EH (cell line): Measurements from ENCODE around the gene GPC3.

Experiments
- DNase-seq: peaks from one replicate; pipeline ENCODE4 v3.0.0-alpha.2; 2015; ENCODE audit warnings: low read depth

The GPC3 gene

DNA sequence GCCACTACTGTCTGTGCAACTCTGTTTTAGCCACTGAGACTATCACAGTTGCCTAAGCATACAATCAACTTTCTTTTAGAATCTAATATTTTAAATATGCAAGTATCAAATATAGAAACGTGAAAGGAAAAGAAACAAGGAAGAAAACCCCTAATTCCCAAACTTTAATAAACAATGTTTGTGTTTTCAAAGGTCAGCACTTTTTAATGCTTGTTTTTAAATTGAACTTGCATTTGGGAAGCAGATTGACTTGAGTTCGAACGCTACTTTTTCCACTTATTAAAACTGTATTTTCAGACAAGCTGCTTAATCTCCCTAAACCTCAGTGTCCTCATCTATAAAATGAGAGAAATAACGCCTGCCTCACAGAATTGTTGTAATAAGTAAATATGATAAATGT, 384.3 kb downstream of the GPC3 start:
- DNase-seq: no peak

DNA sequence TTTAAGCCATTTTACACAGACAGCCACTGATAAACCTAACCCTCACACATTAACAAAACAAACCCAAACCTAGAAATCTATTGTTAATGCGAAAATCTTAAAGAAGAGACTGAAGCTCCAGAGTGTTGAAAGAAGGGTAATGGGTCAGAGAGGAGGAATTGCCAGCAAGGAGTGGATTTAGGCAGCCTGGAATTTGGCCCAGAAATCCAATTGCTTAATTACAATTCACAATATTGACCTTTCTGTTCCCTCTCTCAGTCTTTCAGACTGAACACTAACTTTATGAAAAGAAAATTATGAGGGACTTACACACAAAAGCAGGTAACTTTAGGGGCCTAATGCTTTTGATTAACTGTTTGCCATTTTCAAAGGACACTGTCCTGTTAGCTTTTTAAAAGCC, 384.9 kb downstream of the GPC3 start:
- no peak for DNase-seq

DNA sequence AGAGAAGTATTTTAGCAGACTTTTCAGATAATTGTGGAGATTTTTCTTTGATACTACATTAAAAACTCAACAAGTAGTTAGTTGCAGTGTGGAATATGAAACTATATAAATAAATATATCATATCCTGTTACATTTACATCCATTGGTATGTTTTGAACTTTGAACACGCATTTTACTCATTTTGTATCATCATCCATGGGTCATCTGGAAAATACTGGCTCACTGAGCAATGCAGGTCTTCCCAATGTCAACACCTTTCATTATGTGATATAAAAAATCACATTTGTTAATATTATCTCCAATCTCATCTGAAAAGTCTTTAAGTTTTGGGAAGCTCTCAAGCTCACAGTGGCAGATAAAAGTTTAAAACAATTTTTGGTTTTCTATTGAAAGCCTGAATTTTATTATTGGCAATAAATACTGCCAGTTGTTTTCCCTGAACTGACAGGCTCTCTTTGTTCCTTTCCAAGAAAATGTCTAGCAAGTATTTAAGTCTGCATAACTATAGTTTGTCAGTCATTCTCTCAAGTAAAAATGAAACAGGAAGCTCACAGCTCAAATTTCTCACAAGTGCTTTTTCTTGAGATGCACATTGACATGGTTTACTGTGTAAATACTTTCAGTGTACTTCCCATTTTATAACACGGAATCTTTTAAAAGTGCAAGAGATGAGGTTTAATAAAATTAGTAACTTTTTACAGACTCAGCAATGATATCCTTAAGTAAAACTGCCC, 386.6 kb downstream of the GPC3 start:
- no peak for DNase-seq

DNA sequence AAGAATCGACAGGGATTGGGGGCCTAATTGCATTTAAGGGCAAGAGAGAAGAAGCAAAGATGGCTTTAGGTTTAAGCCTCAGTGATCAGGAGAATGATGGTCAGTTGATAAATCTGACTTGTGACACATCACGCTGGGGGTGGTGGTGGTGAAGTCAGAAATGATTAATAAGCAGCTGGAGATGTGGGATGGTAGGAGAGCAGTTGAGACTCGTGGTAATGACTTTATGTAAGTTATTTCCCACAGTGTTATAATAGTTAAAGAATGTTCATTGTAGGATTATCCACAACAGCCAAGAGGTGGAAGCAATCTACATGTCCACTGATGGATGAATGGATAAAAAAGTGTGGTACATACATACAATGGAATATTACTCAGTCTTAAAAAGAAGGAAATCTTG, 391.2 kb downstream of the GPC3 start:
- DNase-seq: no peak

DNA sequence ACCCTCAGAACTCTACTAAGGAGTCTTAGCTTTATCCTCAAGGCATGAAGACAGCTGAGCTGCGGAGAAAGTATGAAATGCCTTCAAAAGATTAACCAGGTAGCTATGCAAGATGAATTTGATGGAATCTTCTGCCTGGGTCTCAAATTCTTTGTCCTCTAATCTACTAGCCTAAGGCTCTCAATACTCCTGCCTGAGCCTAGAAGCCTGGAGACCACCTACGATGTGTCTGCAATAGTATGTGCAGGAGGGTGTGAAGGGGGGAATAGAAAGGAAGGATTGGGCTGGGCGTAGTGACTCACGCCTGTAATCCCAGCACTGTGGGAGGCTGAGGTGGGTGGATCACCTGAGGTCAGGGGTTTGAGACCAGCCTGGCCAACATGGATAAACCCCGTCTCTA, 391.9 kb downstream of the GPC3 start:
- DNase-seq: no peak

DNA sequence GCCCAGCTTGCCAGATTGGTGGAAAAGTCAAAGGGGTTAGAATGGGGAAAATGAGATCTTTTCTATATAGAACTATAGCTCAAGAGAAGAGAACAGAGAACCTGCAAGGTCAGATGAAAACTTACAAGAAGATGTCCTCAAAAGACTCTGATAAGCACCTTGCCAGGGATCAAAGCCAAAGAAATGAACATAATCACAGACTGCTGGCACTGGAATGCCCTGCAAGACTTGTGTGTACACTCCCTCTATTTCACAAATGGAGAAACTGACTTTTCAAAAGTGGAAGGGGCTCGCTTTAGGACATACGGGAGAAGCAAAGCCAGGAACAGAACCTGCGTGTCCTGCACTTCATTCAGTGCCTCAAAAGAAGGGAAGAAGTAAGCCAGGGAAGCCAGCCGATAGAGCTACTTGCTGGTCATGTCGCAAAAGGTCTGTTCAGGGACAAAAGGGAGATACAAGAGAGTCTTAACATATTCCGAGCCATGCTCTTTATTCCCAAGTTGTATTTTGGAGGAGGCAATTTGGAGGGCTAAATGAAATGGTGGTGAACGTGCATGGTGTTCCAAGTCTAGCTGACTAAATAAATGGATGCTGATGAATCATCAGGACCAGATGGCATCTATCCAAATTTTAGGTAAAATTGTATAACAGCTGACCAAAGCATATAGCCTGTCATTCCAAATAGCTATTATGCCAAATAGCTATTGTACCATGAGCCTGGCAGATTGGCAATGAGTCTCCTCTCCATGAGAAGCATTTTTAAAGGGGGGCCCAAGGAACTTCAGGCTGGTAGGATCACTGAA, 394.5 kb downstream of the GPC3 start:
- no peak for DNase-seq

DNA sequence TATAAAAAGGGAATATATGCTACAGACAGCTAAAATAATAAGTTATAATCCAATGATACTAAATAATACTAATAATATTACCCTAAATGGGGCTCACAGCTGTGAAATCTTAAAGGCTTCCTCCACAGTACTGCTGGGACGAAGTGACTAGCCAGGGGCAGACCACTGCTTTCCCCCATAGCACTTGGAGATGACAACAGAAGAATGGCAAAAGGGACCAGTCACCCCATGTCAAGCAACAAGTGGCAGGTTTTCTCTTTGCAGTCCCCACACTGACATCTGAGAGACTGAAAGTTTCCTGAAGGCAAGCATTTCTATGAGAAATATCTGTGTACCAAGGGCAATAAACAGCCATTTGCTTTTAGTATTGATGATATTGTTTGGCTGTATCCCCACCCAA, 396.6 kb downstream of the GPC3 start:
- no peak for DNase-seq

DNA sequence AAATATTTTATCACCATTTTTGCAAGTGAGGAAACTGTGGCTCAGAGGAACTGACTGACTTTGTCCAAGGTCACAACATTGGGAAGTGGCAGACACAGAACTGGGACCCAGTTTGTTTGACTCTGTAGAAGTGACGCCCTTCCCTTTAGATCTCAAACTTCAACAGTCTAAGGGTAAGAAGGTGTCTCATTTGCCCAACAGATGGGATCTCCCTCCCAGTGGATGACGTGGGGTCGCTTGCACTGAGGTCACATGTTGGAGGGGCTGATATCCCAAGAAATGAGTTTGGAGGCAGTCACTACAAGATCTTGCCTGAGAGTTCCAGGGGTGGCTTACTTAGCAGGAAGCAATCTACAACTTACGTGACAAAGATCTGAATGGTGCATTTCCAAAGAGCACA, 397.6 kb downstream of the GPC3 start:
- DNase-seq: no peak

DNA sequence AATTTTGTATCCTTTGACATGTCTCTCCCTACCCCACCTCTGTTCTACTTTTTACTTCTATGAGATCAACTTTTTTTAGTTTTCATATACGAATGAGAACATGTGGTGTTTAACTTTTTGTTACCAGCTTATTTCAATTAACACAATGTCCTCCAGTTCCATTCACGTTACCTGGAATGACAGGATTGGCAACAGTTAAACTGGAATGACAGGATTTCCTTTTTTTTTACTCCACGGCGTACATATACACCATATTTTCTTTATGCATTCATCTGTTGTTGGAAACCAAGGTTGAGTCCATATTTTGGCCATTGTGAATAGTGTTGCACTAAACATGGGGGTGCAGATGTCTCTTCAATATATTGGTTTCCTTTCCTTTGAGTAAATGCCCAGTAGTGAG, 398.3 kb downstream of the GPC3 start:
- no peak for DNase-seq

DNA sequence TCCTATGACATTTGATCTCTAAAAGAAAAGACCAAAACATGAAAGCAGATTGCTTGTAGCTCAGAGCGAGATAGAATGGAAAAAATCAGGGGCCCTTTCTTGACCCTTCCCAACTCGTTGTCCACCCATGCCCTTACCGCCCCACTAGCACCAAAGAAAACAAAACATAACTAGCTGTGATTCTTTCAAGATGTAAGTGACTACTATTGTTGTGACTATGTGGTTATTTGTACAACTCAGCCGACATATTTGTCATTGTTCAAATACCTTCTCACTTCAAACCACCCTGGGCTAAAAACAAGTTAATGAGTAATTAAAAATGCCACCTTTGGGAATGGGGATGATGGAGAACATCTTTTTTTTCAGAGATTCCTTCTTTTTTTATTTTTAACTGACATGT, 399.0 kb downstream of the GPC3 start:
- DNase-seq: no peak

DNA sequence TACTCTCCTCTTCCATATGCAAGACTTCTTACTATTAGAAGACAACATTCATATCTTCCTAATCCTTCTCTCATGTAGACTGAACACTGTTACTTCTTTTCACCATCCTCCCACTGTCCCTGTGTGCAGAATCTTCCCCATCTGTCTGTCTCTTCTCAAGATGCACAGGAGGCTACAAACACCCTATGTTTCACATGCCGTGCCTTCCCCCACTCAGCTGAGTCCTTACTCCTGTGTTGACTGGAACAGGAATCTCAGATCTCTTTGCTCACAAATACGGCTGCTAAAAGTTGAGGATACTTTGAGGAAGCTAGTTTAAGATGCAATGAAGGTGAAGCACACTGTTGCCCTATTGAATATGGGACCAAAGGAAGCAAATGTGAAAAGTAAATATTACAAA, 401.6 kb downstream of the GPC3 start:
- DNase-seq: no peak

DNA sequence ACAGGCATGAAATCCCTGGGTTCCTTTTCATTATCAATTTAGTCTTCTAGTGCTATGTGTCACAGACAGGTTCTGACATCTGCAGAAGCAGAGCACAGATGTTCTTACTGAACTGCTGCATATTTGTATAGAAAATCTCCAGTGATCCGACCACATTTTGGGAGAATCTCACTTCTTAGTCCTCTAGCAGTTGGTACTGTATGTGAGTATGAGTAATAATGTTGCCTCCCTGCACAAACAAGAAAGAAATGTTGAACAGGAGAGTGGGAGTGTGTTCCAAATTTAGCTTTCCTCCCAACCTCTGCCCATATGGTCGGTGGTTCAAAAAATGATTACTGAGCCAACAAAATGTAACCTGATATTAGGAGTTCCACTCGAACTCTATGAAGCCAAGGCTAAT, 404.8 kb downstream of the GPC3 start:
- no peak for DNase-seq

DNA sequence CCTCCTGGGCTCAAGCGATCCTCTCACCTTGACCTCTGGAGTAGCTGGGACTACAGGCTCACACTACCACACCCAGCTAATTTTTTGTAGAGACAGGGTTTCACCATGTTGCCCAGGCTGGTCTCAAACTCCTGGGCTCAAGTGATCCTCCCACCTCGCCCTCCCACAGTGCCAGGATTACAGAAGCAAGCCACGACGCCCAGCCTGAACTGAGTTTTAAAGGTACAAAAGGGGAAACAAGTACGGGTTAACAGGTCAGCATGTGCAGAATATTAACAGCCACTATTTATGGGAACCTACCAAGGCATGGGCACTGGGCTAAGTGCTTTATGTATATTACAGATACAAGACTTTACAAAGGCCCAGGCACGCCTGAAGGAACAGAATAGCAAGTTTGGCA, 405.8 kb downstream of the GPC3 start:
- no peak for DNase-seq

DNA sequence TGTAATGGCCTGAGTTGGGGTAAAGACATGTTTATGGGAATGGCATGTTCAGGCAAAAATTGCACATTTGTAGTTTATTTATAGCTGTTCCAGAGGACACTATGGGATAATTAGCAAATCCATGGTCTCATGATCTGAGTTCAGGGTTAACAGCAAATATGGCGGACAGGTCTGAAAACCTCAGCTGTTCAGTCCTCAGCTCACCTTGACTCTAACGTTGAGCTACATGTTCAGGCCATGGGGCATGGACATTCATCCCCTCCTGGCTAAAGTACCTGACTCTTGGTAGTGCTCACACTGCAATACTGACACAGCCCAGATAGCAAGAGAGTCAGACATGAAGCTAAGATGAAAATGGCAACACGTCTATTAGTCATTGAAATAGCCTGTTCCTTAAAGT, 408.5 kb downstream of the GPC3 start:
- DNase-seq: no peak

DNA sequence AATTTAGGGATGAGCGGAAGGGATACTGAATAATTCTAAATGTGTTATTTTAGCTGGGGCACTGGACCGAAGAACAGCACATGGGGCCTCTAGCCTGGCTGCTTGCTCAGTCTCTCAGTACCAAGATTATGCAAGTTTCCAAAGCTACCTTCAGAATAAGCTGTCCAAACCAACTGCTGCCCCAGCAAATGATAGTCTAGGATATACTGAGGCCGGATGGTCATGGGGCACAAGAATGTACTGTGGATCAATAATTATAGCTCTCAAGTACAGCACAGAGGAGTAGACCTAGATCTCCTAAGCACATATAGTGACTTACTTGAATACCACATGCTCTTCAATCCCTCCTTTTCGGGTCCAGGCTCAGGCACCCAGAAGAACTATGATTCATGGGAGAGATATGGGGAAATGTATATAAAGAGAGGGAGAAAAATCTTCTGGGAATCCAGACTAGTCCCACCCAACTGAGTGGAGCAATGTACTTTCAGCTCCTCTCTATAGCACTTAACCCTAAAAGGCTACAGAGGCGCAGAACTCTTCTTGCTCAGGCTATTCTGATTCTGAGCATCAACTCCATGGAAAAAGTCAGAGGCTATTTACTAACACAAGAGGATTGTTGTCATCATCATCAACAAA, 409.8 kb downstream of the GPC3 start:
- no peak for DNase-seq

DNA sequence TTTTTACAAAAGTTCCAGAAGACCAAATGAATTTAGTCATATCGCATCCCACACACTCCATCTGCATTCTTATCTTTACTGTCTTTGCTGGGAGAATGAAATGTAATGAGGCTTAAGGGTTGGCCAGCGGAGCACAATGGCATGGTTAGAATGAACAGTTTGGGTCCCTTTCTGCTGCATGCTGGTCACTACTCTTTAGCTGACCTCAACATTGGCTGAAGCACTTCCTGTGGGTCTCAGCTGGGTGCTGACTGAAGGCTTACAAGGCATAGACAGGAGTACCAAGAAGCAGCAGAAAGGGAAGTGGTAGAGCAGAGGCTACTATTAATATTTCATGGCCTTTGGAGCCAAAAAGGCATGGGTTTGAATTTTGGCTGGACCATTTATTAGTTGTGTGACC, 410.7 kb downstream of the GPC3 start:
- no peak for DNase-seq

DNA sequence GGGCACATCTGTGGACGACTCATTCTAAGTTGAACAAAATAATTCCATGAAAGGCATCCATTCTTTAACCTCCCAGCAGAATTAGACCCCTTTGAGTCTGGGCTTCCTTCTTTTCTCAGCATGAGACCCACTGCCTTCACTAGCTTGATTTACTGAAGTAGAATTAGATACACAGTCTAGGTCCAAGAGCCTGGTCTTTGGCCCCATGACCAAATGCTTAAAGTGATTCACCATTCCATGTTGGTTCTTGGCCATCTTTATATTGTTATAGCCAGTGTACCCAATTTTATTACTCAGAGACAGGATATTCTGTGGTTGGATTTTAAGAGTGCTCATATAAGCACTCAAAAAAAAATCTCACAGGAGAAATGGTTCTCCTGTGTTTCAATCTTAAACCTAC, 414.8 kb downstream of the GPC3 start:
- no peak for DNase-seq

DNA sequence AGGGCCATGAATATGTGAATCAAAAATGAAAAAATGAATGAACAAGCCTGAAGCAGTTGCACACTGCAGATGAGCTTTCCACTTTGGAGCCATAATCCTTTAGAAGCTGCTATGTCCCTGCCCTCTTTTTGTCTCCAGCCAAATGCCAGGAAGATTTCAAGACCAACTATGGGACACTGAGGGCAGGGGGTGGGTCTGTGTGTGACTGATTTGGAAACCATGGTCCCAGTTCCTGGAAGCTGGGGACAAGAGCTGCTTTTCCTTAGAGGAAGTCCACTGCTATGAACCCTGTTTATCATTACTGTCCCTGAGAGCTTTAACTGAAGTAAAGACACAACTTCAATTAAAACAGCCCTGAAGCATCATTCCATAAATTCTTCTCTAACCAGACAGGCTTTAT, 416.2 kb downstream of the GPC3 start:
- no peak for DNase-seq

DNA sequence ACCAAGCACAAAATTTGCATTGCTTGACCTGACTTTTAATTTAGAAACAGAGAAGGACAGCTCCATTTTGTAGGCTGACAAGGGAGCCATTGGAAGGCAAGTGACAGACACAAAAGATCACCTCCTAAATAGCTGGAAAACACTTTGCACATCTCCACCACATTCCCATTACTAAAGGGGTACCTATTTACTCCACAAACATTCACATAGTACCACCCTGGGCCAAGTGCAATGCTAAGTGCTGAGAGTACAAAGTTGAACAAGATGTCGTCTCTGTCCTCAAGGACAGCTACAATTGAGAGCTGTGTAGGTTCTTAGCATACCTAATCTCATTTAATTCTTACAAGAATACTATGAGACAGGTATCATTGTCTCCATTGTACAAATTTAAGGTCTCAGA, 417.3 kb downstream of the GPC3 start:
- no peak for DNase-seq

DNA sequence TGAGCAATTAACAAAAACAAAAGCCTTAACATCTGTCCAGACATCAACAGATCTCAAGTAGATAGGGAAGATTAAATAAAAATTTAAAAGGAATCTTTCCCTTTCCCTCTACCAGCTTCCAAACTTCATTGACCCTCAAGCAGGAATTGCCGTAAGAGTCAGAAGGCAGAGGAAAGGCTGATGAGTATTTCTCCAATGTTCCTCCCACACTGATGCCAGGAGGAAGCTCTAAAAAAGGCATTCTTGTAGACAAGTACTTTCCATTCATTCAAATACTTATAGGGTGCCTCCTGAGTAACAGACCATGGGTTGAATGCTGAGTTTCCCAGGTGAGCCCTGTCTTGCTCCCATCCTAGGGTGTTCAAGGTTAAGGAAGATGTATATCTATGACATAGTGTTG, 418.5 kb downstream of the GPC3 start:
- DNase-seq: no peak

DNA sequence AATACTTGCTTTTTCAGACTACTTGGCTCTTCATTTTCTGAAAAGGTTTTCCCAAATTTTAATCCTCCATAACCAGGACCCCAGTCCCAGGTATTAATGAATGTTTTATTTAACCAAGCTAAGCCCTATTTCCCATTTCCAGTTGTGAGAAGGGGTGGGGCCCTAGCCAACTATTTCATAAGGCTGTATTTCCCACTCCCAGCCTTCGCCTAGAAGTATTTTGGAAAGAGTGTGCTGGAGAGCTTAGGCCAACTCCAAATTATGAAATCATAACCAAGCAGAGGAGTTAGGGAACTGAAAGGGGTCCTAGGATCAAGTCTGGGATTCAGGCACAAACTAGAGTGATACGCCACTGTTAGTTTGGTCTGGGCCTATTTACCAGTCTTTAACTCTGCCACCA, 421.7 kb downstream of the GPC3 start:
- DNase-seq: no peak

DNA sequence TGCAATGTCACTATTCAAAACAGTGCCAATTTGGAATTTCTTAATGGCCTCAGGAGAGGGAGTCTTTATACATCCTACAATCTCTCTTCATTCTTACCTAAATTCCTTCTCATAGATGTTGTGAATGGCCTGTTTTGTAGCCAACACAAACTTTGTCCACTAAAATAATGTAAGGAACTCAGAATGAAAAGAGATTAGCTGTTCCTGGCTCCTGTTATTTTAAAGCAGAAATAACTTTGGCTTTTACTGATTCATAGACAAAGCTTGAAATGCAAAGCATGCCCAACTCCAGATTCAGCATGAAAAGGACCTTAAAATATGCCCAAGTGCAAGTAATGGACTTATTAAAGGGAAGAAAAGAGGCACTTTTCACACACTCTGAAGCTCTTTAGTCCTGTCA, 424.1 kb downstream of the GPC3 start:
- DNase-seq: no peak

DNA sequence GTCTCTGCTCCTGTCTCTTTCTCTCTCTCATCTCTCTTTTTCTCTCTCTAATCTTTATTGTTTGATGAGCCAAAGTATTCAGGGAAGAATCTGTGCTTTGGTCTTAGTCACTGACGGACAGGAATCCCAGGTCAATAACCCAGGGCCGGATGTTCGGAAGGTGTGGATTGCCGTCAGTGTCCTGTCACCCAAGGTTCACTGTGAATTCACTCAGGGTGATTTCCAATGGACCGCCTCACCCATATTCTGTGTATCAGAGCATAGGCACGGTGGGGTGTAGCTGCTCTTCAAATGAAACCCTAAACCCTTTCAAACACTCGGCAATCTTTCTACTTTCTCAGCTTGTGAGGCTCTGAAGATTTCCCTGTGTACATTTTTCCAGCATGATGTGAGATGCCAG, 425.5 kb downstream of the GPC3 start:
- no peak for DNase-seq
